Panc1 (cell line): Measurements from ENCODE around the gene SLC2A4RG. TPM values are rescaled to one million over a fixed set of nuclear protein-coding genes. Genes with fewer than 3 reads are reported as not detected.

Source experiments
- ATAC-seq: fragments of 200-7000 bp; cut with Tn5 transposase; 2 replicates; pipeline ENCODE4 v1.9.1; 2020; ENCODE audit warnings: mild to moderate bottlenecking, moderate library complexity
- BruUV-seq: library from RNA; stranded (reverse); fragments of 400-500 nt; replicated peaks from 2 replicates; lab custom pipeline; 2021; lab: Mats Ljungman, UMichigan
- CTCF ChIA-PET: fragments of 300-600 bp; sonication (Branson Sonifier 250); formaldehyde crosslinking; loops from one replicate; lab custom pipeline; 2022; ENCODE audit warnings: antibody characterized with exemption; lab: Charles Lee
- POLR2A ChIA-PET: fragments of 300-600 bp; sonication (Branson Sonifier 250); formaldehyde crosslinking; loops from one replicate; lab custom pipeline; 2022; ENCODE audit warnings: antibody characterized with exemption; lab: Charles Lee
- DNase-seq: peaks from one replicate; pipeline ENCODE4 v3.0.0-alpha.2; 2010; ENCODE audit warnings: low read depth, low spot score
- H3K27ac ChIP-seq: 2 replicates; pipeline ENCODE4 v1.5.1; 2011; ENCODE audit warnings: mild to moderate bottlenecking, low read length, inconsistent platforms
- H3K27me3 ChIP-seq: fragments of 200-500 bp; sonication (Bioruptor generic); 2 replicates; pipeline ENCODE4 v1.6.0; 2014; ENCODE audit warnings: low read length, inconsistent platforms; ENCODE audit not compliant: control insufficient read depth, insufficient read depth
- H3K36me3 ChIP-seq: fragments of 200-500 bp; sonication (Bioruptor generic); 2 replicates; pipeline ENCODE4 v1.5.1; 2014; ENCODE audit warnings: inconsistent platforms, mild to moderate bottlenecking, low read length, moderate library complexity; ENCODE audit not compliant: control insufficient read depth, insufficient read depth
- H3K4me1 ChIP-seq: 2 replicates; pipeline ENCODE4 v1.5.1; 2011; ENCODE audit warnings: inconsistent platforms, mild to moderate bottlenecking, low read length, moderate library complexity; ENCODE audit not compliant: control insufficient read depth, insufficient read depth
- H3K4me3 ChIP-seq, 2 experiments: 2 replicates each; pipeline ENCODE4 v1.5.1; 2011 to 2012; ENCODE audit warnings: low read depth in 2 of 2, low read length in 2 of 2, mild to moderate bottlenecking in 2 of 2, inconsistent platforms in 1 of 2, moderate library complexity in 1 of 2
- H3K9me3 ChIP-seq: fragments of 200-500 bp; sonication (Bioruptor generic); 2 replicates; pipeline ENCODE4 v1.5.1; 2014; ENCODE audit warnings: low read depth, mild to moderate bottlenecking, inconsistent platforms, low read length, moderate library complexity; ENCODE audit not compliant: control insufficient read depth, insufficient read depth
- CTCF ChIP-seq: fragments of 450-650 bp; IDR thresholded peaks from 2 replicates; pipeline ENCODE4 v1.5.1; 2017; ENCODE audit warnings: mild to moderate bottlenecking
- POLR2AphosphoS5 ChIP-seq: IDR thresholded peaks from 2 replicates; pipeline ENCODE4 v1.6.1; 2012; ENCODE audit warnings: mild to moderate bottlenecking, low read depth, low read length, moderate library complexity
- SIN3A ChIP-seq: IDR thresholded peaks from 2 replicates; pipeline ENCODE4 v1.6.1; 2012; ENCODE audit warnings: low read depth, mild to moderate bottlenecking, low read length, moderate library complexity, borderline replicate concordance; ENCODE audit not compliant: insufficient read depth
- TCF7L2 ChIP-seq: IDR thresholded peaks from 2 replicates; pipeline ENCODE4 v1.6.1; 2011; ENCODE audit warnings: mild to moderate bottlenecking, low read depth, low read length, inconsistent platforms
- in situ Hi-C: cut with HindIII; loops from 2 replicates; pipeline ENCODE4 v1.10.0; 2016; ENCODE audit warnings: low sequenced_read_pairs, low pct_unique_long_range_greater_than_20kb
- intact Hi-C: fragments of 100-400 bp; cut with micrococcal nuclease; formaldehyde crosslinking; loops from one replicate; pipeline ENCODE4 v1.10.0; 2022; ENCODE audit not compliant: unreplicated experiment
- total RNA-seq: library from RNA; stranded (reverse); gene quantifications from one replicate; pipeline ENCODE4 v1.2.1, GENCODE V29; 2021; ENCODE audit not compliant: unreplicated experiment
- TF ChIP-seq, protein P1 (sequence below), 2 experiments: IDR thresholded peaks; 2 replicates each; pipeline ENCODE4 v1.6.1; 2011 to 2012; ENCODE audit warnings: low read depth in 2 of 2, control low read depth in 1 of 2, low read length in 1 of 2, mild to moderate bottlenecking in 1 of 2, moderate library complexity in 1 of 2; ENCODE audit not compliant: insufficient read depth in 1 of 2

Gene SLC2A4RG
- total RNA-seq, 1 experiment from 2014 or later, result 166 TPM

- H3K27me3 ChIP-seq, result no peaks in the 10 kb centered on the region
- no peak overlapping the region for H3K27ac ChIP-seq
- H3K4me1 ChIP-seq, result peaks cover 51% of the 10 kb centered on the region
- peaks cover 9% of the 10 kb centered on the region; the same call in 1 of the 2 replicates for H3K36me3 ChIP-seq
- intact Hi-C loops (no loop called here), in situ Hi-C loops (no loop called here)
- POLR2A ChIA-PET, result no interaction called here
- ATAC-seq (no peak), DNase-seq (no peak)
- no TSS peak for BruUV-seq
- CTCF ChIA-PET, result no interaction called here
- no peaks in the 10 kb centered on the region for H3K9me3 ChIP-seq
- TF ChIP-seq SIN3A (no peak), TCF7L2 (no peak), CTCF (no peak), POLR2AphosphoS5 (no peak)
- TF ChIP-seq, protein P1, sequence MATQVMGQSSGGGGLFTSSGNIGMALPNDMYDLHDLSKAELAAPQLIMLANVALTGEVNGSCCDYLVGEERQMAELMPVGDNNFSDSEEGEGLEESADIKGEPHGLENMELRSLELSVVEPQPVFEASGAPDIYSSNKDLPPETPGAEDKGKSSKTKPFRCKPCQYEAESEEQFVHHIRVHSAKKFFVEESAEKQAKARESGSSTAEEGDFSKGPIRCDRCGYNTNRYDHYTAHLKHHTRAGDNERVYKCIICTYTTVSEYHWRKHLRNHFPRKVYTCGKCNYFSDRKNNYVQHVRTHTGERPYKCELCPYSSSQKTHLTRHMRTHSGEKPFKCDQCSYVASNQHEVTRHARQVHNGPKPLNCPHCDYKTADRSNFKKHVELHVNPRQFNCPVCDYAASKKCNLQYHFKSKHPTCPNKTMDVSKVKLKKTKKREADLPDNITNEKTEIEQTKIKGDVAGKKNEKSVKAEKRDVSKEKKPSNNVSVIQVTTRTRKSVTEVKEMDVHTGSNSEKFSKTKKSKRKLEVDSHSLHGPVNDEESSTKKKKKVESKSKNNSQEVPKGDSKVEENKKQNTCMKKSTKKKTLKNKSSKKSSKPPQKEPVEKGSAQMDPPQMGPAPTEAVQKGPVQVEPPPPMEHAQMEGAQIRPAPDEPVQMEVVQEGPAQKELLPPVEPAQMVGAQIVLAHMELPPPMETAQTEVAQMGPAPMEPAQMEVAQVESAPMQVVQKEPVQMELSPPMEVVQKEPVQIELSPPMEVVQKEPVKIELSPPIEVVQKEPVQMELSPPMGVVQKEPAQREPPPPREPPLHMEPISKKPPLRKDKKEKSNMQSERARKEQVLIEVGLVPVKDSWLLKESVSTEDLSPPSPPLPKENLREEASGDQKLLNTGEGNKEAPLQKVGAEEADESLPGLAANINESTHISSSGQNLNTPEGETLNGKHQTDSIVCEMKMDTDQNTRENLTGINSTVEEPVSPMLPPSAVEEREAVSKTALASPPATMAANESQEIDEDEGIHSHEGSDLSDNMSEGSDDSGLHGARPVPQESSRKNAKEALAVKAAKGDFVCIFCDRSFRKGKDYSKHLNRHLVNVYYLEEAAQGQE (IDR thresholded peaks at IDR 0.05; ENCODE audit: insufficient read depth in 1 of 2, low read depth in 2 of 2, low read length in 1 of 2), result no peak
- no peak overlapping the region for H3K4me3 ChIP-seq
Observed at GRCh38 chr20:63703976-63704748, 35.4 kb upstream of the SLC2A4RG start.

DNA sequence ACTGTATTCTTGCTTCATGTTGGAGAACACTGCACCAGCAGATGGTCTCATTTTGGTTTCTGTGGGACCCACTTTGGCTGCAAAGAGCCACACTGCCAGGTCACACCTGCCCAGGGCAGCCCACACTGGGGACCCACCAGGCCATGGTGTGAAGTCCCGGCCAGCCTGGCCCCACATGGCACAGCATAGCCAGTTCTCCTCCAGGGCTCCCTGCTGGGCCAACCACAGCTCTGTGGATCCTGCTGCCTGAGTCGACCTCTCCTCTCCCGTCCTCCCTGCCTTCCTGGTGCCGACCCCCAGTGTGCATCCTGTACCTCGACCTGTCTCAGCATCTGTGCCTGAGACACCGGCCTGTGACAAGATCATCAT lies 34.8 kb upstream of the SLC2A4RG start:
- DNase-seq (no peak), ATAC-seq (no peak)
- in situ Hi-C loops, result no loop called here
- intact Hi-C loops, result no loop called here
- Histone ChIP-seq H3K36me3 (peaks cover 9% of the 10 kb centered on the region; the same call in 1 of the 2 replicates), H3K27ac (no peak overlapping the region), H3K4me3 (no peak overlapping the region), H3K27me3 (no peaks in the 10 kb centered on the region), H3K9me3 (no peaks in the 10 kb centered on the region), H3K4me1 (peaks cover 49% of the 10 kb centered on the region)
- POLR2A ChIA-PET, result no interaction called here
- TF ChIP-seq POLR2AphosphoS5 (no peak), TCF7L2 (no peak), SIN3A (no peak), CTCF (no peak)
- TF ChIP-seq, protein P1 (IDR thresholded peaks at IDR 0.05; ENCODE audit: insufficient read depth in 1 of 2, low read depth in 2 of 2, low read length in 1 of 2), result no peak
- CTCF ChIA-PET, result no interaction called here
- no TSS peak for BruUV-seq
